HG03097 (cell line): ENCODE data around the gene ADCYAP1.
"Not testable (repeated sequence)": the region's sequence is repeated elsewhere in the genome, so short reads cannot be mapped to it uniquely, and the experiment has no call there.

Experiments
- ATAC-seq: cut with Tn5 transposase; IDR thresholded peaks from one replicate; pipeline ENCODE4 v1.9.1; 2021; ENCODE audit not compliant: unreplicated experiment, low FRiP score

Gene ADCYAP1

DNA sequence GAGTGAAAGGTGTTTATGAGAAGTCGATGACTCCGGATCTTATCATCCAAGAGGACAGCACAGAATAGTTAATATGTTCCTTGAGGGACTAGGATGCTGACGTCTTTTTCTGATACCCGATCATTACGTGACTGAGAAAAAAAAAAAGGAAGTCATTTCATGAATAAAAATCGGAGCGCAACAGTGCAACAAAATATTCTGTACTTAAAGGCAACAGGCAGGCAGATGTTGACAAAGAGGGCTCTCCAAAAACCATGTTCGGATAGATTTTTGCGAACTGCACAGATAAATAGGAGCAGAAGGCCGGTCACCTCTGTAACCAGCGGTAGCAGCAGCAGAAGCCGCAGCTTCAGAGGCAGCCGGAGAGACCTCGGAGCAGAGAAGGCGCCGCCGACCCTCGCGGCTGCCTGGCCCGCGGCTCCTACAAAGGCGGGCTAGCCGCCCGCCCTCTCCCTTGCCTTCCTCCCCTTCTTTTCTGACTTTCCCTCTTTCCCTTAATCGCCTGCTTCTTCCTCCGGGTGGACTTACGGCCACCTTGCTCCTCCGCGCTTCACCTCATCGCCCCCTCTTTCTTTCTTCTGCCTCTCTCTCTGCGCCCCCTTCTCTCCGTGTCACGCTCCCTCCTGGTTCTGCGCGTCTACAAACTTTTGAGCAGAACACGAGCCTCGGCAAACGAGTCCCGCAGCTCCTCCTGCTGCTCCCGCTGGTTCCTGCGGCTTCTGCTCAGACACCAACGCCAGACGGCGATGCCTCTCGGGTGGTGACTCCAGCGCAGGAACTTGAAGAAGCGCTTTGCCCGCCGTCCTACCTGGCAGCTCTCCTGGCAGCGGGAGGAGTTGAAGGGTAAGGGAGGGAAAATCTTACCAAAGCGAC is at the start of gene ADCYAP1:
ADCYAP1 (plus strand) TSS at position 654 of the 873 bp plus-strand sequence. CDS start 516 bp downstream, outside the sequence.
- no peak for ATAC-seq

DNA sequence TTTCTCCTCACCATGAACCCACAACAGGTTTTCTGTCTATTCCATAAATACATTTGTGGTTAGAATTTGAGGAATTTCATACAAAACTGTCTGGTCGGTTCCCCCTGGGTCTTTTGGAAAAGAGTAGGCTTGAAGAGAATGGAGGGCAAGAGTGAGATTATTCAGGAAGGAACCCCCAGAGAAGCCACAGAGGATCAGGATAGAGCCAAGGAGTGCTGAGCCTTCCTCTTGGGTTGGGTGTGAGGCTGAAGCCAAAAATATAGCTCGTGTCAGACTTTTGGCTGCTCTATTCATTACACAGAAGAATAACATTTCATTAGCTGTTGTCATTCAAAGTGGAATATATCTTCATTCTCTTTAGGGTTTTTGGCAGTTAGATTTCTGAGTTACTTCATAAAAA is 46.7 kb upstream of the ADCYAP1 start:
- ATAC-seq: no peak

DNA sequence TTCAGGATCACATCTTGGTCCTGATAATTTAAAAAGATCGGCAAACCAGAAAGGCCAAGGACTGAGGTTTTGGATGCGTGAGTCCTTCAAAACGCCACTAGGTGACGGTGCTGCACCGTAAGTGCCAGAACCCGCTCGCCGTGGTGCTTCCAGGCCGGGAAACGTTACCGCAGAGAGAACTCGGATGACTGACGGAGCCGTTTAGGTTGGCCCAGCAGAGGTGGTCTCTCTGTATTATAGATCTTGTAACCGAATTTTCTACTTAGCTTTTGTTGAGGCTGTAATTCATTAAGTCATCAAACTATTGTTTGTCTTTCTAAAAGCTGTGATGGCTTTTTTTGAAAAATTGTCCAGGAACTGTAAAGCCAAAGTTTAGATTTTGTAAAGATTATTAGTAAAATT is 39.8 kb upstream of the ADCYAP1 start:
- peak; percentile 89 for ATAC-seq

GRCh38 chr18:867257-867656 is 37.4 kb upstream of the ADCYAP1 start:
- no peak for ATAC-seq

- ATAC-seq: not testable (repeated sequence)
Measured at GRCh38 chr18:873426-873825, 31.2 kb upstream of the ADCYAP1 start.

DNA sequence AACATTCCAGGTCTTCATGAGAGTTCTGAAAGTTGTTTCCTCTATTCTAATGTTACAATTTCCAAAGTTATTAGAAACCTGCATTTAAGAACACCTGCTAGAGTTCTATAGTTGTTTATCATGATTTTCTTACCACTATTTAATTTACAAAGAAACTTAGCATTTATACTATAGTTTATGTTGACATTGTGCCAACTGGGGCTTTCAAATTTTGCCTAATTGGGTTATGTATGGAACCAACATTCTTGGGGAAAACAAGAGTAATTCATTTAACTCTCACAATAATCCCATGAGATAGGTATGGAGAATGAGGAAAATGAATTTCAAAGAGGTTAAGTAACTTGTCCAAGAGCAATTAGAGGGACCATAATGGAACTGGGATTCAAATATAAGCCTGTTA is 28.8 kb upstream of the ADCYAP1 start:
- ATAC-seq: no peak

- ATAC-seq: no peak
Measured at GRCh38 chr18:877238-877637, 27.4 kb upstream of the ADCYAP1 start.

DNA sequence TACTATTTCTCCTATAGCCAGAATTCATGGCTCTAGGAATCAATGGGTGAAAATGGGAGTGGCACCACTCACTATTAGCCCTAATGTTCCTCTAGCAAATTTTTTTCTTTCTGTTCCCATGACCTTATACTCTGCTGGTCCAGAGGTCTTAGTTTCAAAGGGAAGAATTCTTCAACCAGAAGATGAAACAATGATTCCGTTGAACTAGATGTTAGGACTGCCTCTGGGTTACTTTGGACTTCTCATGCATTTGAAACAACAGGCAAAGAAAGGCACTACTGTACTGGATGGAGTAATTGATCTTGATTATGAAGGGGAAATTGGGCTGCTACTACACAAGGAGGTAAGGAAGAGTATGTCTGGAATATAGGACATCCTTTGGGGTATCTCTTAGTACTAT is 18.6 kb upstream of the ADCYAP1 start:
- ATAC-seq: no peak

- ATAC-seq: no peak
Measured at GRCh38 chr18:887716-888115, 17.0 kb upstream of the ADCYAP1 start.

DNA sequence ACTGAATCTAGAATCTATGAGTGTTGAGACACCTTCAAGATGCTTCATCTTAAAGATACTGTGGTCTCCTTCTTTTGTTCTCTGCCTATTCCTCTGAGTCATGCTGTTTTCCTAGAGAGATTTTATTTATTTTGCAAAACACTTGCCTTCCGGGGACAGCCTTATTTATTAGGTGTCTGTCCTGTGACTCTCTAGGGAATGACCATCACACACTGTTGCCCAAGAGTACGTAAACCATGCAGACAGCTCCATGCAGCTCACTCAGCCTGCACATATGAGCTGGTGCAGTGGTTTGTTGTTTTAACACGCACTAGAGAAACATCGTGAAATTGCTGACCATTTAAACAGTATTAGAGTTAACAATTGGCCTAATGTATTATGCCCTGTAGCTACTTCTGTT is 12.4 kb upstream of the ADCYAP1 start:
- ATAC-seq: no peak

DNA sequence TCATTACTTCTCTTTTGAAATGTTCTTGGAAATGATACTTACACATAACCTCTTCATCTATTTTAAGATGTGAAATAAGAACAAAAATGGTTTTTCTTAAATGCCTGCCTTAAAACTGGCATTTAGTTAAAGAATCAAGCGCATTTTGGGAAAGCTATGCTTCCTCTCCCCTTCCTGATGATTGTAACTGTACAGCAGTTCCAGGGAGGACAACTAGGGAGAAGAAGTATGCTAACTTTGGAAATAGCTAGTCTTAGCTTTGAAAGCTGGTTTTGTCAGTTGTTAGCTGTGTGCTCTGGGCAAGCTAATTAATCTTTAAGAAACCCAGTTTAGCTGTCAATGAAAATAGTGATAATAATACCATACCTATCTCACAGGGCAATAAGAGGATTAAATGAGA is 8.4 kb upstream of the ADCYAP1 start:
- ATAC-seq: no peak

GRCh38 chr18:901761-902160 is 2.9 kb upstream of the ADCYAP1 start:
- ATAC-seq: no peak

DNA sequence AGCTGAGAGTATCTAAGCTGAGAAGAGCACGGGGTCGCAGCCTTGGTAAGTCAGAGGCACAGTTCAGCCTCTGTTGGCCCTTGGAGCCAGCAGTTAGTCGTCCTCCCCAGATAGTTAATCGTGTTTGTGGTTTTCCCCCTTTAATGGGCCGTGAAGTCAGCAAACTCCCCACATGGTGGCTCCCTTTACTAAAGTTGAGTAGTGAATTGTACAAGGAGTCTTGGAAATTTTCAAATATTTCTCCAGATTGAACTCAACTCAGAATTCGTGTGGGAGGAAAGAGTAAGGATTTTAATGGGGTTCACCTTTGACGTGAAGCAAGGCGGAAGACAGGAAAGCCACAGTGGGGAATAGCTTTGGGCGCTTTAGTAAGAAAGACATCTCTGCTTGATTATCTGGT is 2.4 kb upstream of the ADCYAP1 start:
- ATAC-seq: no peak

DNA sequence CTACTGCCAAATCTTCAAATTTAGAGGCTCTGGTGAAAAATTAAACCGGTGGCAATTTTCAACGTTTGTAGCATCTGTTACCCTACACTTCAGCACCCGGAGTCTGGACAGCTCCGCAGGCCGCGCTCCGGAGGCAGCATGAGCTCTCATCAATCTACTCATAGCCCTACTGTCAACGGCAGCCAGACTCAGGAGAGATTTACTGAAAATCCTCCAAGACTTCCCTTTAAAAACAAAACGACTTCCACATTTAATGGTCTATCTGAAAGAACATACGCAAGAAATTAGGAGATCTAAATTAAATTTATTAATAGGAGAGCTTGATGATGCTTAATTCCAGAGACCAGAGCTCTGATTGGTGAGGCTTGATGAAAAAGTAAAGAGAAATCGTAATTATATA is 970 bp upstream of the ADCYAP1 start:
- ATAC-seq: no peak

GRCh38 chr18:905307-905947 is 756 bp downstream of the ADCYAP1 start:
- ATAC-seq: no peak

- ATAC-seq: no peak
Measured at GRCh38 chr18:905948-906415, 1.3 kb downstream of the ADCYAP1 start.

- ATAC-seq: no peak
Measured at GRCh38 chr18:906416-907114, 1.9 kb downstream of the ADCYAP1 start.

GRCh38 chr18:907115-907884 is 2.6 kb downstream of the ADCYAP1 start:
- no peak for ATAC-seq

- ATAC-seq: no peak
Measured at GRCh38 chr18:907885-908757, 3.5 kb downstream of the ADCYAP1 start.
